GM12878 (cell line): Measurements from ENCODE around the gene TMSB10. TPM values are rescaled to one million over a fixed set of nuclear protein-coding genes. Genes with fewer than 3 reads are reported as not detected.

Experiments
- ATAC-seq: fragments of 200-7000 bp; cut with Tn5 transposase; 3 replicates; pipeline ENCODE4 v1.9.1; 2020; ENCODE audit warnings: mild to moderate bottlenecking, moderate library complexity
- BruUV-seq: library from RNA; stranded (reverse); fragments of 400-500 nt; replicated peaks from 2 replicates; lab custom pipeline; 2021; lab: Mats Ljungman, UMichigan
- CTCF ChIA-PET: fragments of 300-600 bp; sonication (Branson Sonifier 250); formaldehyde crosslinking; extraction: SDS; loops from one replicate; lab custom pipeline; 2021; ENCODE audit warnings: inconsistent platforms; lab: Yijun Ruan, JAX
- POLR2A ChIA-PET: fragments of 350-600 bp; formaldehyde crosslinking; extraction: SDS; loops from one replicate; lab custom pipeline; 2021; ENCODE audit warnings: inconsistent platforms; lab: Charles Lee
- RAD21 ChIA-PET: fragments of 300-600 bp; sonication (Branson Sonifier 250); formaldehyde crosslinking; loops from one replicate; lab custom pipeline; 2023; ENCODE audit warnings: antibody characterized with exemption; ENCODE audit not compliant: unreplicated experiment; lab: Charles Lee
- SMC1A ChIA-PET: fragments of 300-600 bp; sonication (Branson Sonifier 250); formaldehyde crosslinking; loops from one replicate; lab custom pipeline; 2023; ENCODE audit not compliant: unreplicated experiment, uncharacterized antibody; lab: Charles Lee
- DNase-seq: peaks from one replicate; pipeline ENCODE4 v3.0.0-alpha.2; 2011; ENCODE audit warnings: low read depth, low spot score
- FAIRE-seq: peaks from 3 replicates; lab custom pipeline; 2011; peaks lifted over from hg19 to GRCh38; lab: Jason Lieb, UNC
- H2AFZ ChIP-seq: 2 replicates; pipeline ENCODE4 v1.6.0; 2011; ENCODE audit warnings: low read depth, low read length, control low read depth; ENCODE audit not compliant: control insufficient read depth
- H3K27ac ChIP-seq: 2 replicates; pipeline ENCODE4 v1.5.1; 2011; ENCODE audit warnings: control low read depth; ENCODE audit not compliant: control insufficient read depth, insufficient read depth
- H3K27me3 ChIP-seq, 2 experiments: replicated peaks in 1 of 2; 2 replicates each; pipeline versions ENCODE4 v1.6.0 to v1.6.1; 2011; ENCODE audit warnings: low read length in 1 of 2; ENCODE audit not compliant: control insufficient read depth in 2 of 2, insufficient read depth in 2 of 2
- H3K36me3 ChIP-seq, 2 experiments: 2 replicates each; pipeline ENCODE4 v1.5.1; 2011; ENCODE audit warnings: low read length in 1 of 2; ENCODE audit not compliant: control insufficient read depth in 2 of 2, insufficient read depth in 2 of 2
- H3K4me1 ChIP-seq: 2 replicates; pipeline ENCODE4 v1.6.1; 2011; ENCODE audit warnings: mild to moderate bottlenecking, low read length, moderate library complexity, mixed read lengths; ENCODE audit not compliant: control insufficient read depth, insufficient read depth
- H3K4me2 ChIP-seq: 2 replicates; pipeline ENCODE4 v1.6.0; 2011; ENCODE audit warnings: control low read depth; ENCODE audit not compliant: control insufficient read depth, insufficient read depth
- H3K4me3 ChIP-seq: fragments of 200-600 bp; sonication (generic); 2 replicates; pipeline ENCODE4 v1.5.1; 2016
- H3K79me2 ChIP-seq: 2 replicates; pipeline ENCODE4 v1.6.0; 2011; ENCODE audit warnings: low read length; ENCODE audit not compliant: control insufficient read depth, insufficient read depth
- H3K9ac ChIP-seq: 2 replicates; pipeline ENCODE4 v1.8.0; 2011; ENCODE audit warnings: low read length, control low read depth, mixed read lengths; ENCODE audit not compliant: control insufficient read depth, insufficient read depth
- H3K9me3 ChIP-seq: replicated peaks from 3 replicates; pipeline ENCODE4 v1.5.1; 2011; ENCODE audit warnings: mild to moderate bottlenecking, low read length; ENCODE audit not compliant: control insufficient read depth, insufficient read depth
- H4K20me1 ChIP-seq: 2 replicates; pipeline ENCODE4 v1.6.0; 2011; ENCODE audit not compliant: control insufficient read depth, insufficient read depth
- CBX5 ChIP-seq: sonication (generic); IDR thresholded peaks from 2 replicates; pipeline ENCODE4 v1.6.1; 2016; ENCODE audit warnings: low read depth, moderate library complexity, mild to moderate bottlenecking, inconsistent platforms
- EP300 ChIP-seq, 2 experiments: fragments of 150-350 bp in 1 of 2; IDR thresholded peaks; 2 replicates each; pipeline ENCODE4 v1.6.1; 2011 to 2012; ENCODE audit warnings: low read depth in 2 of 2, low read length in 2 of 2, borderline replicate concordance in 1 of 2, improper control_type of control experiment in 1 of 2, inconsistent platforms in 1 of 2; ENCODE audit not compliant: control insufficient read depth in 1 of 2
- SREBF1 ChIP-seq: IDR thresholded peaks from 2 replicates; pipeline ENCODE4 v1.6.1; 2012; ENCODE audit warnings: mild to moderate bottlenecking, low read length
- TCF7 ChIP-seq: IDR thresholded peaks from 2 replicates; pipeline ENCODE4 v1.6.1; 2014; ENCODE audit warnings: antibody characterized with exemption, borderline replicate concordance
- WGBS: methylation state at CpG from one replicate; pipeline ENCODE4 v1.1.6; 2016; ENCODE audit warnings: low lambda C conversion rate; ENCODE audit not compliant: insufficient replicate concordance, insufficient coverage; ENCODE audit errors: missing lambda C conversion rate; 5-methylcytosine and 5-hydroxymethylcytosine counted together
- in situ Hi-C: fragments of 300-500 bp; cut with MboI; formaldehyde crosslinking; loops from 9 replicates; pipeline ENCODE4 v1.14.3; 2018; ENCODE audit warnings: mixed read lengths
- intact Hi-C: fragments of 100-400 bp; cut with micrococcal nuclease; formaldehyde crosslinking; loops from one replicate; pipeline ENCODE4 v1.14.2; 2022; ENCODE audit not compliant: unreplicated experiment
- polyA plus RNA-seq, 11 experiments: library from polyadenylated mRNA; depleted of rRNA in 4 of 11; unstranded in 6 of 11; stranded (reverse) in 5 of 11; fragments of >200 nt; fragmentation: Nextera tagmentation in 4 of 11; fragmentation: Illumina TruSeq in 1 of 11; extraction: Ambion mirVana in 4 of 11; extraction: Trizol in 1 of 11; gene quantifications; 1 replicate in 1 of 11; 2 replicates in 10 of 11; pipeline versions ENCODE4 v1.2.1 to v1.2.3, GENCODE V29; 2011 to 2016; ENCODE audit warnings: inconsistent platforms in 2 of 11, missing spikeins in 2 of 11, low read depth in 1 of 11
- total RNA-seq, 4 experiments: library from RNA; depleted of rRNA in 3 of 4; stranded (reverse); fragments of >200 nt in 3 of 4; fragmentation: Illumina TruSeq in 1 of 4; extraction: Trizol in 1 of 4; gene quantifications; 2 replicates each; pipeline versions ENCODE4 v1.2.1 to v1.2.3, GENCODE V29; 2013 to 2021
- TF ChIP-seq, protein P1 (sequence below): fragments of 450-650 bp; IDR thresholded peaks from 2 replicates; pipeline ENCODE4 v1.6.1; 2016; ENCODE audit warnings: mild to moderate bottlenecking
- TF ChIP-seq, protein P2 (sequence below): fragments of 150-350 bp; IDR thresholded peaks from 2 replicates; pipeline ENCODE4 v1.6.1; 2016; ENCODE audit warnings: low read depth, low read length

The TMSB10 gene
- total and polyA plus RNA-seq, 10 of the 15 experiments (the other 5 are each of a cell fraction or from before 2014, with no cell fraction given) = 1,406 to 4,860 (median 3,381) TPM

DNA sequence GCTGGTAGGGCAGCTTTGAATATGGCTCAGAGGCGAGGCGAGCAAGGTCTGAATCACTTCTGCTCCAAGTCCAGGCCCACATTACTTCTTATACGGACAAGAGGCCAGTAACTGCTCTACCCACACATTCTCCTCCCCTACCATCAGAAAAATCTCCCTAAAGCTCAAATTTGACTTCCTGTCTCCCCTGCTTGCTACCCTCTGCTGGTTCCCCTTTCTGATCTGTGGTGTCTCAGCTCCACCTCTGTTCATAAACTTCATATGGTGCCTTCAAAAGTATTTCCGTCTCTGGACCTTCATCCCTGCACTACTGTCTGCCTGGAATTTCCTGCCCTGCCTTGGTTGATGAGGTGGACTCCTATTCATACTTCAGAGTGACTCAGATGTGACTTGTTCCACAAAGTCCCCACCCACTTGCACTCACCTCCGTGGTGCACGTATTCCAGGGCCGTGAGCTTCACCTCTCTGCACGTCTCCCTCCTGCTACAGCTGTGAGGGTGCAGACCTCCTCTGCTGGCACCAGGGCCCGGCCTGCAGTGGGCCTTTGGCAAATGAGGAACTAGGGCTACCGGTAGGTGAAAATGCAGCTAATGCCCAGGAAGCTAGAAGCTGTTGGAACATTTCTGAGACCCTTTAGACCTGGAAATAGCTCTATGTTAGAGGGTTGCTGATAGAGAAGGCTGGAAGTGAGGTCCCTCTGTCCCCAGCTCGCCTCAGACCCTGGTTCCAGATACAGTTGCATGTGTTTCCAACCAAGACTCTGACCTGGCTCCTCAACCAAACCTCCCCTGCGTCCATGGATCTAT lies 41.0 kb downstream of the TMSB10 start (continued):
- TF ChIP-seq, protein P1, sequence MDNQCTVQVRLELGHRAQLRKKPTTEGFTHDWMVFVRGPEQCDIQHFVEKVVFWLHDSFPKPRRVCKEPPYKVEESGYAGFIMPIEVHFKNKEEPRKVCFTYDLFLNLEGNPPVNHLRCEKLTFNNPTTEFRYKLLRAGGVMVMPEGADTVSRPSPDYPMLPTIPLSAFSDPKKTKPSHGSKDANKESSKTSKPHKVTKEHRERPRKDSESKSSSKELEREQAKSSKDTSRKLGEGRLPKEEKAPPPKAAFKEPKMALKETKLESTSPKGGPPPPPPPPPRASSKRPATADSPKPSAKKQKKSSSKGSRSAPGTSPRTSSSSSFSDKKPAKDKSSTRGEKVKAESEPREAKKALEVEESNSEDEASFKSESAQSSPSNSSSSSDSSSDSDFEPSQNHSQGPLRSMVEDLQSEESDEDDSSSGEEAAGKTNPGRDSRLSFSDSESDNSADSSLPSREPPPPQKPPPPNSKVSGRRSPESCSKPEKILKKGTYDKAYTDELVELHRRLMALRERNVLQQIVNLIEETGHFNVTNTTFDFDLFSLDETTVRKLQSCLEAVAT = peak; percentile 19; the same call in 1 of the 2 replicates
- TF ChIP-seq EP300 (IDR thresholded peaks at IDR 0.05; ENCODE audit: borderline replicate concordance in 1 of 2, control insufficient read depth in 1 of 2, low read depth in 2 of 2, low read length in 2 of 2) = peak; percentile 8 to 45; a peak in 1 of 4 replicates
- no peak for TF ChIP-seq SREBF1
- TF ChIP-seq CBX5 = peak; percentile 65; the same call in 1 of the 2 replicates
- TF ChIP-seq TCF7 = no peak

DNA sequence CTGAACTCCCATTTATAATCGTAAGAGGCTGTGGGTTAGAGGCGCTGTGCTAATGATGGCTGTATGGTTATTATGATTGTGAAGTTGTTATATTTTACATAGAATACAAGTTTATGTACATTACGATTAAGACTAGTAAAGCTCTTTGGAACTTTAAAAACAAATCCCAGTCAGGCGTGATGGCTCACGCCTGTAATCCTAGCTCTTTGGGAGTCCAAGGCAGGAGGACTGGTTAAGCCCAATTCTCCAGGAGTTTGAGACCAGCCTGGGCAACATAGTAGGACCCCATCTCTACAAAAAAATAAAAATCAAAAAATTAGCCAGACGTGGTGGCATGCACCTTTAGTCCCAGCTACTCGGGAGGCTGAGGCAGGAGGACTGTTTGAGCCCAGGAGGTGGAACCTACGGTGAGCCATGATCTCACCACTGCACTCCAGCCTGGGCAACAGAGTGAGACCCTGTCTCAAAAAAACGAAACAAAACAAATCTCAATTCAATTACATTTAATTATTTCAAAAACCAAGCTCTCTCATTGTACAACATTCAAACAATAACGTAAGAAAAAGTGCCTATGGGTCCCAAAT lies 41.6 kb downstream of the TMSB10 start:
- ChIA-PET SMC1A (interaction anchor here (0.7 to 22.1 kb wide), 14 partner anchors 9 to 206 kb away, joined by 3 to 378 read pairs (median 14); partner anchors contain the start of gene KCMF1), RAD21 (interaction anchor here (0.7 to 10.8 kb wide), 14 partner anchors 9 to 353 kb away, joined by 3 to 300 read pairs (median 14); partner anchors contain the start of gene KCMF1), POLR2A (interaction anchor here (0.6 to 14.1 kb wide), 19 partner anchors 9 to 490 kb away, joined by 3 to 265 read pairs (median 6); partner anchors contain the start of genes KCMF1 and TMSB10), CTCF (interaction anchor here (0.7 to 11.7 kb wide), 20 partner anchors 9 to 354 kb away, joined by 3 to 275 read pairs (median 4); partner anchors contain the start of gene KCMF1)
- DNase-seq = no peak
- intact Hi-C loops = no loop called here
- no TSS peak for BruUV-seq
- Histone ChIP-seq H3K9me3 (no peaks in the 10 kb centered on the region), H3K27ac (peak overlapping the region; percentile 100), H3K4me2 (peak overlapping the region; percentile 87), H3K79me2 (peaks cover 56% of the 10 kb centered on the region), H4K20me1 (no peaks in the 10 kb centered on the region), H3K27me3 (no peaks in the 10 kb centered on the region), H3K9ac (peak overlapping the region; percentile 36; the same call in 1 of the 2 replicates), H3K4me1 (peaks cover 24% of the 10 kb centered on the region), H3K36me3 (peaks cover 0 to 3% of the 10 kb centered on the region in 2 experiments; a peak in 2 of 4 replicates), H3K4me3 (peak overlapping the region; percentile 62), H2AFZ (no peak overlapping the region)
- 82% methylated on average over 10 of the region's 10 CpGs for WGBS
- TF ChIP-seq, protein P1 = peak; percentile 36; the same call in 1 of the 2 replicates
- TF ChIP-seq, protein P2, sequence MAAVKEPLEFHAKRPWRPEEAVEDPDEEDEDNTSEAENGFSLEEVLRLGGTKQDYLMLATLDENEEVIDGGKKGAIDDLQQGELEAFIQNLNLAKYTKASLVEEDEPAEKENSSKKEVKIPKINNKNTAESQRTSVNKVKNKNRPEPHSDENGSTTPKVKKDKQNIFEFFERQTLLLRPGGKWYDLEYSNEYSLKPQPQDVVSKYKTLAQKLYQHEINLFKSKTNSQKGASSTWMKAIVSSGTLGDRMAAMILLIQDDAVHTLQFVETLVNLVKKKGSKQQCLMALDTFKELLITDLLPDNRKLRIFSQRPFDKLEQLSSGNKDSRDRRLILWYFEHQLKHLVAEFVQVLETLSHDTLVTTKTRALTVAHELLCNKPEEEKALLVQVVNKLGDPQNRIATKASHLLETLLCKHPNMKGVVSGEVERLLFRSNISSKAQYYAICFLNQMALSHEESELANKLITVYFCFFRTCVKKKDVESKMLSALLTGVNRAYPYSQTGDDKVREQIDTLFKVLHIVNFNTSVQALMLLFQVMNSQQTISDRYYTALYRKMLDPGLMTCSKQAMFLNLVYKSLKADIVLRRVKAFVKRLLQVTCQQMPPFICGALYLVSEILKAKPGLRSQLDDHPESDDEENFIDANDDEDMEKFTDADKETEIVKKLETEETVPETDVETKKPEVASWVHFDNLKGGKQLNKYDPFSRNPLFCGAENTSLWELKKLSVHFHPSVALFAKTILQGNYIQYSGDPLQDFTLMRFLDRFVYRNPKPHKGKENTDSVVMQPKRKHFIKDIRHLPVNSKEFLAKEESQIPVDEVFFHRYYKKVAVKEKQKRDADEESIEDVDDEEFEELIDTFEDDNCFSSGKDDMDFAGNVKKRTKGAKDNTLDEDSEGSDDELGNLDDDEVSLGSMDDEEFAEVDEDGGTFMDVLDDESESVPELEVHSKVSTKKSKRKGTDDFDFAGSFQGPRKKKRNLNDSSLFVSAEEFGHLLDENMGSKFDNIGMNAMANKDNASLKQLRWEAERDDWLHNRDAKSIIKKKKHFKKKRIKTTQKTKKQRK = no peak
- in situ Hi-C loops = loop anchor here (25.0 kb wide), 1 partner anchor 1490 kb away; the partner anchor contains the start of gene KDM3A
- ATAC-seq = no peak
- FAIRE-seq = no peak
